Stimulated activated naive CD4-positive, alpha-beta T cell treated with Interleukin-2 at 50 U/mL for 16 hours (primary cell): ENCODE measurements around the gene PRKD1.

Source experiments
- DNase-seq: peaks from one replicate; lab custom pipeline; 2025; lab: John Stamatoyannopoulos, UW

PRKD1 gene

DNA sequence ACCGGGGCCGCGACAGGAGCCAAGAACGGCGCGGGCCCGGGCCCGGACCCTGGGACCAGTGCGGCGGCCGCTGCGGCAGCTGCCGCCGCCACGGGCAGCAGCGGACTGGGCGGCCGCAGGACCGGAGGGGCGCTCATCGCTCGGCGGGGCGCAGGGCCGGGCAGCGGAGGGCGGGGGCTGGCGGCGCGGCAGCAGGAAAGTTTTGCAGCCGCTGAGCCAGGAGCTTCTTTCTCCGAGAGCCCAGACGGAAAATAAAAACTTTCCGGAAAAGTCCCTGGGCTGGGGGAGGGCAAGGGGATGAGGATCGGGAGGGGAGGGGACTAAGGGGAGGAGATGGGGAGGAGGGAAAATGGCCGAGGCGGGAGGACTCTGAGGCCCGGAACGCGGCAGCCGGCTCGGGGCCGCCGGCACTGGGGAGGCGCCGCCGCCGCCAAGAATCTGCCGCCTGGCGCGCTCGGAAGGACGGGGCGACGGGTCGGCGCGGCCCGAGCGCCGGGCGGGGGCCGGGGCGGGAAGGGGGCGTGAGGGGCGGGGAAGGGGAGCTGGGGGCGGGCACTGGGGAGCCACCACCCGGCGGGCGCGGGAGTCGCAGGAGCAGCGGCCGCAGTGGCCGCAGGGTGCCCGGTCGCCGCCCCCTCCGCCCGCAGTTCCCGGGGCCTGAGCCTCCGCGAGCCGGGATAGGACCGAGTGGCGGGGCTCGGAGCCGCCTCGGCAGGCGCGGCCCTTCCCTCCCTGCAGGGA lies at the start of gene PRKD1:
TSS of gene PRKD1 (minus strand) at position 472 of the 741 bp plus-strand sequence.
- DNase-seq = no peak

DNA sequence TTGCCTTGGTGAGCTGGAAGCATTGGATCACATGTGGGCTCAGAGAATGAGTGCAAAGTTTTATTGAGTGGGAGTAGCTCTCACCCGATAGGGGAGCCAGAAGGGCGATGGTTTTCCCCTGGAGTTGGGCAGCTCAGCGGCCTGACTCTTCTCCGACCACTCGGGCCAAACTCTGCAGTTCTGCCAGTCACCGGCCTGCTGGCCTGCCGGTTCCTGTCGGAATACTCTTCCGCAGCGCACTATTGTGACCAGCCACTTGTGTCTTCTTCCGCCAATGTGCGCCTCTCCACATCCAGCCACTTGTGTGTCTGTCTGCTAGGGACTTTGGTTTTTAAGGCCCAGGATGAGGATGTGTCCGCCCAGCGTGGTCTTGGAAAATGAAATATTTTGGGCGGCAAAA lies 43.5 kb upstream of the PRKD1 start:
- DNase-seq = no peak

DNA sequence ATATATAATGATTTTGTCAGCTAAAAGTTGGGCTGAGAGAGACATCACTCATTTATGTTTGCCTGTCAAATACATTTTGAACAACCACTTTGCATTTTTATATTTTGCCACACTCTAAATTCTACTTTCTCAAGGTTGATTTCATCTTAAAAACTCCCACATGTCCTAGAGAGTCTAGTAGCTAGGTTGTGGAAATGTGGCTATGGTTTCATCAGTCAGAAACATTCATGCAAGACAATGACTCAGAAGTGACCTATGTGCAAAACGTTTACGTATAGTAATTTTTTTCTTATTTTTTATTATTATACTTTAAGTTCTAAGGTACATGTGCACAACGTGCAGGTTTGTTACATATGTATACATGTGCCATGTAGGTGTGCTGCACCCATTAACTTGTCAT lies 27.4 kb upstream of the PRKD1 start:
- DNase-seq = no peak

DNA sequence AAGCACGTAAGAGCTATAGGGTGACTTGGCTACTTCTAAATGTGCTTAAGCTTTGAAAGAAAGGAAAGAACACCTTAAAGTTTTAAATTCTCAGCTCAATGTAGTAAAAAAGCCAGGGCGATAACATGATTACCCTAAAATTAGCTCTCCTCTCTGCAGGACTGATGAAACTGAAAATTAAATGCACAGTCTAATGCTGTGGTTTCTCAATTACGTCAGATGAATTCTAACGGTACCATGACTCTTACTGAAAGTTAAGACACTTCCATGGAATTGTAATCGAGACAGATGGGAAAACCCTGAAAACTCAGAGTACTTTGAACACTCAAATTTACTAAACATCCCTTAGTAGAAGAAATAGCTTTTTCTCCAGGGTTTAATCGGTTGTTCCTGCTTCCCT lies 25.9 kb upstream of the PRKD1 start:
- DNase-seq = no peak

- no peak for DNase-seq
These were observed 16.4 kb upstream of the PRKD1 start for GRCh38 chr14:29944091-29944490.

DNA sequence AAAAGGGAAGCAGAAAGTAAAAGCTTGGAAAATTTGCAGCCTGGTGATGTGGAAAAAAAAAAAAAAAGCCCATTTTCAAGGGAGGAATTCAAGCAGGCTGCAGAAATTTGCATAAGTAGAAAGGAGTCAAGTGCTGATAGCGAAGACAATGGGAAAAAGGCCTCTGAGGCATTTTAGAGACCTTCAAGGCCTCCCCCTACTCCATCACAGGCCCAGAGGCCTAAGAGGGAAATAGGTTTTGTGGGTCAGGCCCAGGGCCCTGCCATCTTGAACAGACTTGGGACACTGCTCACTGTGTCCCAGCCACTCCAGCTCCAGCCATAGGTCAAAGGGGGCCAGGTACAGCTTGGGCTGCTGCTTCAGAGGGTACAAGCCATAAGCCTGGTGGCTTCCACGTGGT lies 13.8 kb upstream of the PRKD1 start:
- DNase-seq = no peak

DNA sequence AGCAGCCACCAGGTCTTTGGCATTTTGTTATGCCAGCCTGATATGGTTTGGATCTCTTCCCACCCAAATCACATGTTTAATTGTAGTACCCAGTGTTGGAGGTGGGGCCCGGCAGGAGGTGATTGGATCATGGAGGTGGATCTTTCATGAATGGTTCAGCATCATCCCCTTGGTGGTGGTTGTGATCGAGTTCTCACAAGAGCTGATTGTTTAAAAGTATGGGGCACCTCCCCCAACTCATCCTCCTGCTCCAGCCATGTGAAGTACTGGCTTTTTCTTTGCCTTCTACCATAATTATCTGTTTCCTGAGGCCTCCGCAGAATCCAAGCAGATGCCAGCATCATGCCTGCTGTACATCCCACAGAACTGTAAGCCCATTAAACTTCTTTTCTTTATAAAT lies 12.8 kb upstream of the PRKD1 start:
- no peak for DNase-seq

DNA sequence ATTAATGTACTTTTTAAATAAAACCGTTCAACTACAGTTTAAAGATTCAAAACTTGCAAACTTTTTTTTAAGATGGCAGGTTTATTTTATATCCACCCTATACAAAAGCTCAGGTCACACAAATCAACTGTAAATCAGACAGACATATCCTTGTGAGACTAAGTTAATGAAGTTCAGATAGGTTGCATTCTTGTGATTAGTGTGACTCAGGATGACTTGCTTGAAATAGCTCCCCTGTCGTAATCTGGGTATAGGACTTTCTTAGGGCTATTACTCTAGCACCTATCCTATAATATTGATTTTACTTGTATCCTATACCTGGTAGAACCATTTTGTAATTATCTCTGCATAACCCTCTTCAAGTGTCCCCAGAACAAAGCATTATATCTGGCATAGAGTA lies 9.5 kb upstream of the PRKD1 start:
- DNase-seq = no peak

DNA sequence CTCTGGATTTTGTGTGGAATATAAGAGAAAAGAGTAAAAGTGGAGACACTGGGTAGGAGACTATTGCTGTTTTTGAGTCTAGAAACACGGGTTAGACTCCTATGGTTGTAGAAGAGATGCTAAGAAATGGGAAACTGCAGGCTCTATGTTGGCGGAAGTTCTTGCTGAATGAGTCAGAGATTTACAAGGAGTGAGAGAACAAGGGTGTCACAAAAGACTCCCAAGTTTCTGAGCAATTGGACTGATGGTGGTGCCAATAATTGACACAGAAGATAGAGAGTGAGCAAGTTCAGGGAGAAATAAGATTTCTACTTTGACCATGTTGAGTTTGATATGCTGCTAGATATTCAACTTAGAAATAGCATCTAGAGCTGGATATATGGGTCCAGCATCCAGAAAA lies 2.6 kb upstream of the PRKD1 start:
- no peak for DNase-seq

DNA sequence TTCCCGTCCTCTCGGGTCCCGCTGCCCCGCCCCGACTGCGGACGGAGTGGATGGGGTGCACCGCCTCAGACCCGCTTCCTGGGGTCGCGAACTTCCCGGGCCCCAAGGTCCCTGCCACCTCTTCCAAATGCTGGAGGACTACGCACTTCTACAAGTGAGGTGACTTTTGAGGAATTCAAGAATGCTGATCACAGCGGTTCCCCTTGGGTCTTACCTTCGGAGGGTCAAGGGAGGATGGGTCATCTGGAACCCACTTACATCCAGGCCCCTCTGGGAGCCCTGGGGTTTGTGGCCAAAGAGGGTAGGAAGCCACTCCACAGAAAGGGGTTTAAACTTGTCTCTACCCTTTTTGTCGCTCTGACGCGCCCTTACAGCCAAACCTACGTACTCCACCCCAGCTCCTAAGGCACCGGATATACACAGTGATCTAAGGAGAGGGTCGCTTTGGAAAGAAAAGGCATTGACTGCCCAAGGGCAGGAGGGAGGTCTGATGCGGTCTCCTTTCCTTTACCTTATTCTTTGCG lies 532 bp upstream of the PRKD1 start:
- DNase-seq = no peak

GRCh38 chr14:29926701-29927375 lies 809 bp downstream of the PRKD1 start:
- no peak for DNase-seq

DNA sequence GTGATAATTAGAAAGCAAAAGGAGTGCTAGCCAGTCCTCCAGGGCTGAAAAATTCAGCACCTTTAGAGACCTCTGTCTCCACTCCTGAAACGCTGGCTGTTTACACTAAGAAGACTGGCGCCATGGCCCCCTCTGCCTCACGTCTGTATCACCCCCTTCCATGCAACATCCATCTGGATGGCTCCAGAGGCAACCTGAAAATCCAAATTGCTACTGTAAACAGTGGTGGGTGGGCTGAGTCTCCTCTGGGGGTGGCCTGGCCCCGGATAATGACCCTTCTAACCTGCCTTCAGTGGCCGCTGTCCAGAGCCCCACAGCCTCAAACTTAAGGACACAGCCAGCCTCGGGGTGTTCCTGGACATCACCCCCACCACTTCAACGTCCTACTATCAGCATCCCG lies 1.4 kb downstream of the PRKD1 start:
- DNase-seq = no peak

GRCh38 chr14:29925736-29926135 lies 1.9 kb downstream of the PRKD1 start:
- no peak for DNase-seq

- no peak for DNase-seq
These were observed 2.4 kb downstream of the PRKD1 start for GRCh38 chr14:29925101-29925722.

DNA sequence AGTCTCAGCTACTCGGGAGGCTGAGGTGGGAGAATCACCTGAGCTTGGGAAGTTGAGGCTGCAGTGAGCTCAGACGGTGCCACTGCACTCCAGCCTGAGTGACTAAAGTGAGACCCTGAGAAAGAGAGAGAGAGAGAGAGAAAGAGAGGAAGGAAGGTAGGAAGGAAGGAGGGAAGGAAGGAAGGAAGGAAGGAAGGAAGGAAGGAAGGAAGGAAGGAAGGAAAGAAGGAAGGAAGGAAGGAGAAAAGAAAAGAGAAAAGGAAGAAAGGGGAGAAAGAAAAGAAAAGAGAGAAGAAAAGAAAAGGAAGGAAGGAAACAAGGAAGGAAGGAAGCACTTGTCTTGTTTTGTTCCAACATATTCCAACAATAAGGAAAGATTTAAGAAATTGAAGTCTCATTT lies 7.8 kb downstream of the PRKD1 start:
- DNase-seq = no peak

GRCh38 chr14:29918981-29919380 lies 8.7 kb downstream of the PRKD1 start:
- no peak for DNase-seq

GRCh38 chr14:29913566-29913965 lies 14.1 kb downstream of the PRKD1 start:
- DNase-seq = no peak

- DNase-seq = no peak
These were observed 15.8 kb downstream of the PRKD1 start for GRCh38 chr14:29911810-29912209.

DNA sequence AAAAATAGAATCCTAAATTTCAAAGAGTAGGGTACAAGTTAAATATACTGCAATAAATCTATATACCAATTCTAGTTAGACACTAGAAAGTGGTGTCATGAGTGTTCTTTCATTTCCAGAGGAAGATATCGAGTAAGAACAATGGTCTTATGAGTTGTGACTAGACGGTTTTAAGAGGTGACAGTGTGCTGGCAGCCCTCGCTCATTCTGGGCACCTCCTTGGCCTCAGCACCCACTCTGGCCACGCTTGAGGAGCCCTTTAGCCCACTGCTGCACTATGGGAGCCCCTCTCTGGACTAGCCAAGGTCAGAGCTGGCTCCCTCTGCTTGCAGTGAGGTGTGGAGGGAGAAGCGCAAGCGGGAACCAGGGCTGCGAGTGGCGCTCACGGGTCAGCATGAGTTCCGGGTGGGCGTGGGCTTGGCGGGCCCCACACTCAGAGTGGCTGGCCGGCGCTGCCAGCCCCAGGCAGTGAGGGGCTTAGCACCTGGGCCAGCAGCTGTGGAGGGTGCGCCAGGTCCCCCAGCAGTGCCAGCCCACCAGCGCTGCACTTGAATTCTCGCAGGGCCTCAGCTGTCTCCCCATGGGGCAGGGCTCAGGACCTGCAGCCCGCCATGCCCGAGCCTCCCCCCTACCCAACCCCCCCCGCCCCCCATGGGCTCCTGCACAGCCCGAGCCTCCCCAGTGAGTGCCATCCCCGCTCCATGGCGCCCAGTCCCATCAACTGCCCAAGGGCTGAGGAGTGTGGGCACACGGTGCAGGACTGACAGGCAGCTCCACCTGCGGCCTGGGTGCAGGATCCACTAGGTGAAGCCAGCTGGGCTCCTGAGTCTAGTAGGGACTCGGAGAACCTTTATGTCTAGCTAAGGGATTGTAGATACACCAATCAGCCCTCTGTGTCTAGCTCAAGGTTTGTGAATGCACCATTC lies 18.7 kb downstream of the PRKD1 start:
- no peak for DNase-seq

DNA sequence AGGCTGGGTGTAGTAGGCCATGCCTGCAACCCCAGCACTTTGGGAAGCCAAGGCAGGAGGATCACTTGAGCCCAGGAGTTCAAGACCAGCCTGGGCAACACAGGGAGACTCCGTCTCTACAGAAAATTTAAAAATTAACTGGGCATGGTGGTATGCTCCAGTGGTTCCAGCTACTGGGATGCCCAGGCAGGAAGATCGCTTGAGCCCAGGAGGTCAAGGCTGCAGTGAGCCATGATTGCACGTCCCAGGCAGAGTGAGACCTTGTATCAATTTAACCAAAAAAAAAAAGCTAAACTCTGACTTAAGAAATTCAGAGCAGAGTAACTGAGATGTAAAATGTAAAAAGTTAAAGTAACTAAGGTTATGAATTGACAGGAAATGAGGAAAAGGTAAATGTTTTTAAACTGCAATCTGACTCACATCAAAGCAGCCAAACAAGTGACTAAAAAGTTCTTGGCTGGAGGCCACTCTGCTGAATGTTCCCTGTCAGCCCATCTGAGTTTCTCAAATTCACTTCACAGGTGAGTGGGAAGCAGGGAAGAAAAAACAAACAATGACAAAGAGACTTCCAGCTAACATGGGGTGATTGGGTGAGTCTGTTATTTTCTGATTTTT lies 21.3 kb downstream of the PRKD1 start:
- DNase-seq = no peak

- no peak for DNase-seq
These were observed 22.1 kb downstream of the PRKD1 start for GRCh38 chr14:29905543-29905942.
